Psoas muscle (tissue), 8 donors: Measurements from ENCODE around the gene ZC3H18. TPM values are rescaled to one million over a fixed set of nuclear protein-coding genes. Genes with fewer than 3 reads are reported as not detected.

ENCODE experiments used
- ATAC-seq, 4 donors: fragments of 200-7000 bp; cut with Tn5 transposase; one replicate each; pipeline ENCODE4 v1.9.1; 2020; ENCODE audit warnings: moderate library complexity in 3 of 4, mild to moderate bottlenecking in 2 of 4
- DNase-seq, 2 donors: peaks; one replicate each; pipeline ENCODE4 v3.0.0-alpha.2; 2020
- H3K27ac ChIP-seq: fragments of 200-600 bp; one replicate; pipeline ENCODE4 v1.8.0; 2022
- H3K27me3 ChIP-seq, 3 donors: fragments of 200-600 bp in 1 of 3; one replicate each; pipeline versions ENCODE4 v1.6.1 to v1.8.0; 2013 to 2022; ENCODE audit warnings: low read length in 2 of 3, mild to moderate bottlenecking in 2 of 3, moderate library complexity in 1 of 3; ENCODE audit not compliant: insufficient read depth in 3 of 3
- H3K36me3 ChIP-seq, 2 donors: fragments of 200-600 bp in 1 of 2; one replicate each; pipeline versions ENCODE4 v1.6.1 to v1.8.0; 2013 to 2022; ENCODE audit warnings: low read depth in 1 of 2, mild to moderate bottlenecking in 1 of 2, moderate library complexity in 1 of 2; ENCODE audit not compliant: insufficient read depth in 1 of 2
- H3K4me1 ChIP-seq: fragments of 200-600 bp; one replicate; pipeline ENCODE4 v1.8.0; 2022
- H3K4me3 ChIP-seq: fragments of 200-600 bp; one replicate; pipeline ENCODE4 v1.8.0; 2022; ENCODE audit warnings: mild to moderate bottlenecking
- H3K9me3 ChIP-seq: fragments of 200-600 bp; one replicate; pipeline ENCODE4 v1.8.0; 2022
- CTCF ChIP-seq: fragments of 200-600 bp; IDR thresholded peaks from one replicate; pipeline ENCODE4 v1.8.0; 2022; ENCODE audit warnings: antibody characterized with exemption
- WGBS, 3 donors: extraction: QIAGEN DNeasy Blood & Tissue Kit; methylation state at CpG; one replicate each; pipeline versions ENCODE4 v1.1.6 to v1.1.7; 2013; 5-methylcytosine and 5-hydroxymethylcytosine counted together
- intact Hi-C, 2 donors: fragments of 100-400 bp; cut with DNase I; formaldehyde crosslinking; loops; one replicate each; pipeline versions ENCODE4 v1.11.0 to v1.14.2; 2022
- polyA plus RNA-seq, 3 donors: library from polyadenylated mRNA; stranded (reverse); fragments of 200-250 nt; gene quantifications; one replicate each; pipeline ENCODE4 v1.2.3, GENCODE V29; 2013
- total RNA-seq, 4 donors: library from RNA; stranded (reverse); fragmentation: NEBNext Ultra II Directional in 2 of 4; extraction: Animal tissue kit (Norgen Biotek cat#: 25700) in 2 of 4; gene quantifications; one replicate each; pipeline versions ENCODE4 v1.2.1 to v1.2.4, GENCODE V29; 2021 to 2023
- donor health status: healthy with polysubstance abuse.
- donor health status: DM: no; HTN: no; CAD: no; lungs with moderate emphysema.
- donor health status: Bipolar disorder and iron deficiency.
- donor health status: healthy.
- donor health status: DM: yes; HTN: yes; CAD: no.
- donor health status: DM: no; HTN: no; CAD: no.
- donor health status: DM: no; HTN: no; CAD: no.
- donor health status: DM: yes; HTN: yes; CAD: no.

Gene ZC3H18
- total and polyA plus RNA-seq, 7 donors: 19.9 to 36.0 (median 28.5) TPM

GRCh38 chr16:88584676-88585075, 14.5 kb downstream of the ZC3H18 start:
- H3K9me3 ChIP-seq: no peaks in the 10 kb centered on the region
- H3K4me1 ChIP-seq: no peaks in the 10 kb centered on the region
- WGBS, 3 donors: 70 to 77% (median 75%) methylated on average over 6 of the region's 6 CpGs
- peaks cover 3 to 61% of the 10 kb centered on the region in 2 donors for H3K36me3 ChIP-seq
- TF ChIP-seq CTCF: no peak
- DNase-seq (no peak), ATAC-seq (no peak)
- no peaks in the 10 kb centered on the region for H3K27me3 ChIP-seq
- no peak overlapping the region for H3K27ac ChIP-seq
- intact Hi-C loops: no loop called here
- H3K4me3 ChIP-seq: no peak overlapping the region

GRCh38 chr16:88585269-88585668, 15.1 kb downstream of the ZC3H18 start:
- no peaks in the 10 kb centered on the region for H3K27me3 ChIP-seq
- no peak overlapping the region for H3K27ac ChIP-seq
- no peak for TF ChIP-seq CTCF
- H3K4me3 ChIP-seq: no peak overlapping the region
- 62 to 70% (median 69%) methylated on average over 8 of the region's 8 CpGs for WGBS, 3 donors
- DNase-seq (peak in 1 of 2 donors; percentile 3), ATAC-seq (no peak)
- intact Hi-C loops: no loop called here
- H3K36me3 ChIP-seq: peaks cover 3 to 65% of the 10 kb centered on the region in 2 donors
- no peaks in the 10 kb centered on the region for H3K4me1 ChIP-seq
- H3K9me3 ChIP-seq: no peaks in the 10 kb centered on the region

GRCh38 chr16:88585927-88586581, 15.9 kb downstream of the ZC3H18 start:
- TF ChIP-seq CTCF: no peak
- Histone ChIP-seq H3K36me3 (peaks cover 3 to 63% of the 10 kb centered on the region in 2 donors), H3K27me3 (no peaks in the 10 kb centered on the region), H3K9me3 (no peaks in the 10 kb centered on the region), H3K4me3 (no peak overlapping the region), H3K4me1 (no peaks in the 10 kb centered on the region), H3K27ac (no peak overlapping the region)
- intact Hi-C loops: no loop called here
- ATAC-seq (no peak), DNase-seq (no peak)
- WGBS, 3 donors: 88 to 95% (median 90%) methylated on average over 13 of the region's 13 CpGs

- 72 to 85% (median 76%) methylated on average over 4 of the region's 4 CpGs for WGBS, 3 donors
- no peak for TF ChIP-seq CTCF
- Histone ChIP-seq H3K4me1 (no peaks in the 10 kb centered on the region), H3K27ac (no peak overlapping the region), H3K27me3 (no peaks in the 10 kb centered on the region), H3K4me3 (no peak overlapping the region), H3K9me3 (no peaks in the 10 kb centered on the region), H3K36me3 (peaks cover 5 to 58% of the 10 kb centered on the region in 2 donors)
- ATAC-seq (no peak), DNase-seq (peak in 1 of 2 donors; percentile 5)
- intact Hi-C loops: no loop called here
These were observed 17.9 kb downstream of the ZC3H18 start for GRCh38 chr16:88588148-88588547.

- Histone ChIP-seq H3K27me3 (no peaks in the 10 kb centered on the region), H3K9me3 (no peaks in the 10 kb centered on the region), H3K27ac (no peak overlapping the region), H3K36me3 (peaks cover 5 to 57% of the 10 kb centered on the region in 2 donors), H3K4me3 (no peak overlapping the region), H3K4me1 (no peaks in the 10 kb centered on the region)
- 84 to 92% (median 90%) methylated on average over 6 of the region's 6 CpGs for WGBS, 3 donors
- no peak for TF ChIP-seq CTCF
- ATAC-seq (no peak), DNase-seq (no peak)
- intact Hi-C loops: no loop called here
These were observed 18.6 kb downstream of the ZC3H18 start for GRCh38 chr16:88588754-88589153.
